Nephron (organoid): ENCODE data around the gene MT1HL1.

Source experiments
- H3K27ac Mint-ChIP-seq, 3 experiments: 2 replicates each; pipeline ENCODE4 v1.8.0; 2020; ENCODE audit warnings: mixed read lengths in 3 of 3, mild to moderate bottlenecking in 2 of 3, moderate library complexity in 1 of 3
- H3K27me3 Mint-ChIP-seq: 2 replicates; pipeline ENCODE4 v1.8.0; 2021; ENCODE audit warnings: low read depth, mild to moderate bottlenecking, moderate library complexity, mixed read lengths
- H3K36me3 Mint-ChIP-seq: 2 replicates; pipeline ENCODE4 v1.8.0; 2020; ENCODE audit warnings: low read depth, mixed read lengths
- H3K4me1 Mint-ChIP-seq: 2 replicates; pipeline ENCODE4 v1.8.0; 2020; ENCODE audit warnings: mixed read lengths
- H3K4me3 Mint-ChIP-seq, 3 experiments: 2 replicates each; pipeline ENCODE4 v1.8.0; 2020; ENCODE audit warnings: mild to moderate bottlenecking in 3 of 3, mixed read lengths in 3 of 3, moderate library complexity in 2 of 3
- H3K9me3 Mint-ChIP-seq: 2 replicates; pipeline ENCODE4 v1.8.0; 2020; ENCODE audit warnings: mixed read lengths
- TF ChIP-seq, protein P1 (sequence below), 3 experiments: fragments of 200-600 bp; sonication (generic); IDR thresholded peaks; one replicate each; pipeline ENCODE4 v1.5.0; 2021; ENCODE audit warnings: antibody characterized with exemption in 3 of 3; ENCODE audit not compliant: unreplicated experiment in 3 of 3

MT1HL1 gene

DNA sequence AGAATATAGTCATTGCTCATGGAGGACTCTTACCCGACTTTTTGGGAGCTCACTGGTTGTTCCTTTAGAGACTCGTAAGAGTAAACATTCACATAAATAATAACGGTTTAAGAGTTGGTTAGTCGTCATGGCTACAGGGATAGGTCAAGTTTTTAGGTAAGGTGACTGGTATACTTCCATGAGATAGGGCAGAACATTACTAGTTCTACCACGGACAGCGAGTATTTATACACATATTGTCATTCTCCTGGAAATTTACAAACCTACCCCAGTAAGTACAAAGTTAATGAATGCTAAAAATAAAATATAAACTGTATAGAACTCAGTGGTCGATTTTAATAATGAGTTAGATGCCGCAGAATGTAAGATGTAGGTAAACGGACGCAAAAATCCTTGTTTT is 36.6 kb upstream of the MT1HL1 start:
- H3K9me3 Mint-ChIP-seq: no peaks in the 10 kb centered on the region
- no peaks in the 10 kb centered on the region for H3K36me3 Mint-ChIP-seq
- peaks cover 19% of the 10 kb centered on the region for H3K27me3 Mint-ChIP-seq
- TF ChIP-seq, protein P1, sequence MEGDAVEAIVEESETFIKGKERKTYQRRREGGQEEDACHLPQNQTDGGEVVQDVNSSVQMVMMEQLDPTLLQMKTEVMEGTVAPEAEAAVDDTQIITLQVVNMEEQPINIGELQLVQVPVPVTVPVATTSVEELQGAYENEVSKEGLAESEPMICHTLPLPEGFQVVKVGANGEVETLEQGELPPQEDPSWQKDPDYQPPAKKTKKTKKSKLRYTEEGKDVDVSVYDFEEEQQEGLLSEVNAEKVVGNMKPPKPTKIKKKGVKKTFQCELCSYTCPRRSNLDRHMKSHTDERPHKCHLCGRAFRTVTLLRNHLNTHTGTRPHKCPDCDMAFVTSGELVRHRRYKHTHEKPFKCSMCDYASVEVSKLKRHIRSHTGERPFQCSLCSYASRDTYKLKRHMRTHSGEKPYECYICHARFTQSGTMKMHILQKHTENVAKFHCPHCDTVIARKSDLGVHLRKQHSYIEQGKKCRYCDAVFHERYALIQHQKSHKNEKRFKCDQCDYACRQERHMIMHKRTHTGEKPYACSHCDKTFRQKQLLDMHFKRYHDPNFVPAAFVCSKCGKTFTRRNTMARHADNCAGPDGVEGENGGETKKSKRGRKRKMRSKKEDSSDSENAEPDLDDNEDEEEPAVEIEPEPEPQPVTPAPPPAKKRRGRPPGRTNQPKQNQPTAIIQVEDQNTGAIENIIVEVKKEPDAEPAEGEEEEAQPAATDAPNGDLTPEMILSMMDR (IDR thresholded peaks at IDR 0.05; ENCODE audit: unreplicated experiment in 3 of 3): no peak
- peaks cover 20% of the 10 kb centered on the region for H3K4me1 Mint-ChIP-seq
- H3K4me3 Mint-ChIP-seq: peak overlapping the region; percentile 79 to 95 (median 90)
- H3K27ac Mint-ChIP-seq: no peak overlapping the region

DNA sequence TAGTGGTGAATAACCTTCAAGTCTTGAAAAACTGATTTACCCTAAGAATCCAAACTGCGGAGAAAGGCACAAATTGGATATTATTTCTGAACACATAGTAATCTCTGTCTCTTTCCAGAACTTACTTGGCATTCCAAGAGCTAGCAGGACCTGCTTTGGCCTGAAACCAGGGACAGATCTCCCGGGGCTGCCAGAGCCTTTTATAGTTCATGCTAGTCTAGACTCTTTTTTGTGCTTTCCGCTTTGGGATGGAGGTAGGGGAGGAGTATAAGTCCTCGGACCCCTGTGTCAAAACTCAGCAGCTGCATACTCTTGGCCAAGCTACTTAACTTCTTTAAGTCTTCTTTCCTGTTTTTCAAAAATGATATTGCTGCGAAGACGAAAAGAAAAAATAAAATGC is 34.0 kb upstream of the MT1HL1 start:
- Mint-ChIP-seq H3K4me3 (no peak overlapping the region), H3K36me3 (no peaks in the 10 kb centered on the region), H3K4me1 (peaks cover 7% of the 10 kb centered on the region), H3K27ac (no peak overlapping the region), H3K9me3 (no peaks in the 10 kb centered on the region), H3K27me3 (peaks cover 24% of the 10 kb centered on the region)
- TF ChIP-seq, protein P1 (IDR thresholded peaks at IDR 0.05; ENCODE audit: unreplicated experiment in 3 of 3): no peak

DNA sequence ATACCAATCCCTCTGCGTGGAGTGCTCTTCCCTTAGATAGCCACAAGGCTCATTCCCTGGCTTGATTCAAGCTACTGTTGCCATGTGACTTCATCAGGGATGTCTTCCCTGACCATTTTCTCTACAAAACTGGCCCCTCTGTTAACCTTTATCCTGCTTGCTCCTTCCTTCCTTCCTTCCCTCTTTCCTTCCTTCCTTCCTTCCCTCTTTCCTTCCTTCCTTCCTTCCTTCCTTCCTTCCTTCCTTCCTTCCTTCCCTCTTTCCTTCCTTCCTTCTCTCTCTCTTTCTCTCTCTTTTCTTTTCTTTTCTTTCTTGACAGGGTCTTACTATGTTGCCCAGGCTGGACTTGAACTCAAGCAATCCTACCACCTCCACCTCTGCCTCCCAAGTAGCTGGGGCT is 31.5 kb upstream of the MT1HL1 start:
- Mint-ChIP-seq H3K36me3 (no peaks in the 10 kb centered on the region), H3K27me3 (peaks cover 34% of the 10 kb centered on the region)

DNA sequence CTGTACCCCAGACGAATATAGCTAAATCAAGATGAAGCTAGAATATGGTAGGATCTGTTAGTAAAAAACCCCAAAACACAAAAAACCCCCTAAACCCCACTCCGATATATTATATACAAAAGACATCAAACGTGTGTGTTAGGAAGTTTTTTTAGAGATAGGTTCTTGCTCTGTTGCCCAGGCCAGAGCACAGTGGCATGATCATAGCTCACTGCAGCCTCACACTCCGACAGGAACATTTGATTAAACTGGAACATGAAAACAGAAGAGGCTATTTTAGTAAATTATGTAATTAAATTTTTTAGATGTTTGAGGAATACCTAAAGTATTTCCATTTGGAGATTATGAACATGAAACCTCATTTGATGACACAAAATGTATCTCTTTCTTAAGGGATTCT is 29.6 kb upstream of the MT1HL1 start:
- Mint-ChIP-seq H3K4me3 (no peak overlapping the region), H3K4me1 (no peaks in the 10 kb centered on the region), H3K36me3 (no peaks in the 10 kb centered on the region), H3K9me3 (no peaks in the 10 kb centered on the region), H3K27ac (no peak overlapping the region), H3K27me3 (peaks cover 33% of the 10 kb centered on the region)
- TF ChIP-seq, protein P1 (IDR thresholded peaks at IDR 0.05; ENCODE audit: unreplicated experiment in 3 of 3): no peak

More for the DNA sequence above, 31.5 kb upstream of the MT1HL1 start:
- H3K4me3 Mint-ChIP-seq: no peak overlapping the region
- TF ChIP-seq, protein P1 (IDR thresholded peaks at IDR 0.05; ENCODE audit: unreplicated experiment in 3 of 3): no peak
- H3K4me1 Mint-ChIP-seq: no peaks in the 10 kb centered on the region
- no peak overlapping the region for H3K27ac Mint-ChIP-seq
- H3K9me3 Mint-ChIP-seq: no peaks in the 10 kb centered on the region

DNA sequence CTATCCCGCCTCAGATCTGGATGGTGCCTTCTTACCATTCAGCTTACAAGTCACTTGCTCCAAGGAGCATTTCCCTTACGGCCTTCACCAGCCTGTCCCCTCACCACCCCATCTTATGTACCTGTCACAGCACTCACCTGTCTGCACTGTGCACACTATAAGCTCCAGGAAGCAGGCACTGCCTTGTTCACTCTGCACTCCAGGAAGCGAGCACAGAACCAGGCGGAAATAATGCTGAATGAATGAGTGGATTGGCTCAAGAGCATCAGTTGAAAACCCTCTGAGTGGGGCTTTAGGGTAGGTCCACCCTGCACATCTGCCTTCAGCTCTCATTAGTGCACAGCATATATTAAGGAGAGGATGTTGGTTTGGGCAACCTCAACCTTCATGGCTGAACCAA is 28.8 kb upstream of the MT1HL1 start:
- no peak overlapping the region for H3K4me3 Mint-ChIP-seq
- H3K27ac Mint-ChIP-seq: no peak overlapping the region
- TF ChIP-seq, protein P1 (IDR thresholded peaks at IDR 0.05; ENCODE audit: unreplicated experiment in 3 of 3): no peak
- H3K27me3 Mint-ChIP-seq: peaks cover 33% of the 10 kb centered on the region
- no peaks in the 10 kb centered on the region for H3K9me3 Mint-ChIP-seq
- no peaks in the 10 kb centered on the region for H3K4me1 Mint-ChIP-seq
- no peaks in the 10 kb centered on the region for H3K36me3 Mint-ChIP-seq

DNA sequence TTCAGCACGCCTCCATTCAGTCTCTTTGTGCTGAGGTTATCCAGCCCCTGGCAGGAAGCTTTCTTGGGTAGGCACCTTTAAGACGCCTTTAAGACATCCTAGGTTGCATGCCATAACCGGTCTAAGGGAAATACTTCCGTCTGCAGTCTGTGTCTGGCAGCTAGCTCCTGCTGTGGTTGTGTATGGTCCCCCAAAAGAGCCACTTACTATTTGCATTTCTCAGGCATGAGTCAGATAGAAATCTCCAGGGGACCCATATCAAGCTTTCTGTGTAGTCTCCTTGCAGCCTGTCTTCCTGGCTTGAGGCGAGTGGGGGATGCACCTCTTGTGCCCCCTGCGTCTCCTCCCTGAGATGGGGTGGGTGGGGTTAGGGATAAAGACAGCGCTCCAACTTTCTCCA is 27.8 kb upstream of the MT1HL1 start:
- no peaks in the 10 kb centered on the region for H3K4me1 Mint-ChIP-seq

More for the DNA sequence above, 27.8 kb upstream of the MT1HL1 start:
- no peak overlapping the region for H3K4me3 Mint-ChIP-seq
- H3K36me3 Mint-ChIP-seq: no peaks in the 10 kb centered on the region
- no peaks in the 10 kb centered on the region for H3K9me3 Mint-ChIP-seq
- TF ChIP-seq, protein P1 (IDR thresholded peaks at IDR 0.05; ENCODE audit: unreplicated experiment in 3 of 3): no peak
- peaks cover 37% of the 10 kb centered on the region for H3K27me3 Mint-ChIP-seq
- no peak overlapping the region for H3K27ac Mint-ChIP-seq
